Stimulated activated CD8-positive, alpha-beta memory T cell treated with anti-CD3 and anti-CD28 coated beads, Interleukin-15, amount 100 ng/mL, for 48 hours (primary cell): ENCODE measurements around the gene FLRT2.

Experiments
- DNase-seq, 2 donors: peaks; one replicate each; pipeline ENCODE4 v3.0.0-alpha.2; 2020; ENCODE audit warnings: low read depth in 2 of 2

The FLRT2 gene

GRCh38 chr14:85596562-85596961 lies 66.6 kb downstream of the FLRT2 start:
- no peak for DNase-seq

GRCh38 chr14:85597701-85598100 lies 67.8 kb downstream of the FLRT2 start:
- no peak for DNase-seq

- no peak for DNase-seq
Measured at GRCh38 chr14:85599939-85600338, 70.0 kb downstream of the FLRT2 start.

- DNase-seq, result no peak
Measured at GRCh38 chr14:85601246-85601645, 71.3 kb downstream of the FLRT2 start.

- DNase-seq, result no peak
Measured at GRCh38 chr14:85601690-85602089, 71.7 kb downstream of the FLRT2 start.

GRCh38 chr14:85602345-85602744 lies 72.4 kb downstream of the FLRT2 start:
- DNase-seq, result no peak

- DNase-seq, result no peak
Measured at GRCh38 chr14:85604021-85604420, 74.1 kb downstream of the FLRT2 start.

GRCh38 chr14:85604714-85605113 lies 74.8 kb downstream of the FLRT2 start:
- DNase-seq, result no peak

GRCh38 chr14:85607651-85608081 lies 77.7 kb downstream of the FLRT2 start:
- DNase-seq, result no peak

- no peak for DNase-seq
Measured at GRCh38 chr14:85613496-85613895, 83.6 kb downstream of the FLRT2 start.

GRCh38 chr14:85616386-85616885 lies 86.5 kb downstream of the FLRT2 start:
- no peak for DNase-seq

- DNase-seq, result no peak
Measured at GRCh38 chr14:85616886-85617285, 86.9 kb downstream of the FLRT2 start.

GRCh38 chr14:85617791-85618190 lies 87.8 kb downstream of the FLRT2 start:
- DNase-seq, result no peak

- DNase-seq, result no peak
Measured at GRCh38 chr14:85618390-85618789, 88.4 kb downstream of the FLRT2 start.

GRCh38 chr14:85618978-85619377 lies 89.0 kb downstream of the FLRT2 start:
- DNase-seq, result no peak

GRCh38 chr14:85619851-85620250 lies 89.9 kb downstream of the FLRT2 start:
- DNase-seq, result no peak

- no peak for DNase-seq
Measured at GRCh38 chr14:85620947-85621346, 91.0 kb downstream of the FLRT2 start.

GRCh38 chr14:85622106-85622505 lies 92.2 kb downstream of the FLRT2 start:
- no peak for DNase-seq

GRCh38 chr14:85622986-85623685 lies 93.2 kb downstream of the FLRT2 start:
- no peak for DNase-seq

GRCh38 chr14:85625925-85626585 lies 96.1 kb downstream of the FLRT2 start:
- DNase-seq, result no peak

GRCh38 chr14:85634205-85634604 lies 104.3 kb downstream of the FLRT2 start:
- no peak for DNase-seq

GRCh38 chr14:85644211-85644610 lies 114.3 kb downstream of the FLRT2 start:
- DNase-seq, result no peak

GRCh38 chr14:85653029-85653428 lies 123.1 kb downstream of the FLRT2 start:
- DNase-seq, result no peak
